Tibial nerve (tissue), 4 donors: ENCODE data around the gene TRIM17.

Source experiments
- CTCF ChIP-seq, 5 experiments: fragments of 200-600 bp in 3 of 5; fragments of 450-650 bp in 2 of 5; sonication (generic) in 3 of 5; IDR thresholded peaks; one replicate each; pipeline ENCODE4 v1.5.1; 2016 to 2019; ENCODE audit warnings: antibody characterized with exemption in 5 of 5, mild to moderate bottlenecking in 3 of 5, moderate library complexity in 2 of 5
- EP300 ChIP-seq, 2 donors: sonication (generic); formaldehyde crosslinking; IDR thresholded peaks; one replicate each; pipeline ENCODE4 v1.6.1; 2017; ENCODE audit warnings: antibody characterized with exemption in 2 of 2, mild to moderate bottlenecking in 1 of 2
- POLR2A ChIP-seq, 2 donors: fragments of 450-650 bp; IDR thresholded peaks; one replicate each; pipeline ENCODE4 v1.6.1; 2017; ENCODE audit warnings: antibody characterized with exemption in 2 of 2, mild to moderate bottlenecking in 2 of 2, moderate library complexity in 2 of 2

- no peak for TF ChIP-seq EP300 (IDR thresholded peaks at IDR 0.05)
- TF ChIP-seq CTCF (IDR thresholded peaks at IDR 0.05), result no peak
- no peak for TF ChIP-seq POLR2A (IDR thresholded peaks at IDR 0.05)
These were observed 56.8 kb downstream of the TRIM17 start for GRCh38 chr1:228359613-228360532.
